Heart right ventricle (tissue), 16 donors: ENCODE data around the gene KCNH8. TPM values are rescaled to one million over a fixed set of nuclear protein-coding genes. Genes with fewer than 3 reads are reported as not detected.

Experiments used
- ATAC-seq, 8 donors: fragments of 200-7000 bp; cut with Tn5 transposase; one replicate each; pipeline ENCODE4 v1.9.1; 2020; ENCODE audit warnings: mild to moderate bottlenecking in 8 of 8, moderate library complexity in 8 of 8, moderate number of reproducible peaks in 1 of 8
- DNase-seq, 2 donors: peaks; one replicate each; pipeline ENCODE4 v3.0.0-alpha.2; 2020
- H3K27ac ChIP-seq, 10 donors: fragments of 200-600 bp; sonication (generic) in 2 of 10; one replicate each; pipeline versions ENCODE4 v1.5.0 to v1.8.0; 2020 to 2022; ENCODE audit warnings: mild to moderate bottlenecking in 3 of 10
- H3K27me3 ChIP-seq, 7 donors: fragments of 200-600 bp; one replicate each; pipeline ENCODE4 v1.8.0; 2021 to 2022; ENCODE audit warnings: mild to moderate bottlenecking in 2 of 7
- H3K36me3 ChIP-seq, 9 donors: fragments of 200-600 bp; sonication (generic) in 1 of 9; one replicate each; pipeline versions ENCODE4 v1.5.0 to v1.8.0; 2020 to 2022; ENCODE audit warnings: mild to moderate bottlenecking in 2 of 9
- H3K4me1 ChIP-seq, 9 donors: fragments of 200-600 bp; sonication (generic) in 1 of 9; one replicate each; pipeline versions ENCODE4 v1.5.0 to v1.8.0; 2020 to 2022; ENCODE audit warnings: mild to moderate bottlenecking in 4 of 9
- H3K4me3 ChIP-seq, 10 donors: fragments of 200-600 bp; sonication (generic) in 2 of 10; one replicate each; pipeline versions ENCODE4 v1.5.0 to v1.8.0; 2020 to 2022; ENCODE audit warnings: mild to moderate bottlenecking in 7 of 10, moderate library complexity in 2 of 10
- H3K9me3 ChIP-seq, 11 donors: fragments of 200-600 bp in 10 of 11; sonication (generic) in 2 of 11; one replicate each; pipeline versions ENCODE4 v1.5.0 to v1.8.0; 2013 to 2022; ENCODE audit warnings: mild to moderate bottlenecking in 2 of 11, control low read depth in 1 of 11, moderate library complexity in 1 of 11
- WGBS, 2 donors: extraction: QIAGEN DNeasy Blood & Tissue Kit; methylation state at CpG; one replicate each; pipeline ENCODE4 v1.1.7; 2013; ENCODE audit warnings: inconsistent platforms in 1 of 2; 5-methylcytosine and 5-hydroxymethylcytosine counted together
- intact Hi-C, 10 donors: fragments of 100-400 bp; cut with DNase I; formaldehyde crosslinking; loops; one replicate each; pipeline versions ENCODE4 v1.11.1 to v1.14.2; 2022
- polyA plus RNA-seq, 2 donors: library from polyadenylated mRNA; stranded (reverse); fragments of 200-250 nt; gene quantifications; one replicate each; pipeline ENCODE4 v1.2.3, GENCODE V29; 2013
- total RNA-seq, 10 donors: library from RNA; stranded (reverse); fragmentation: NEBNext Ultra II Directional in 3 of 10; extraction: Animal tissue kit (Norgen Biotek cat#: 25700) in 3 of 10; gene quantifications; one replicate each; pipeline versions ENCODE4 v1.2.1 to v1.2.4, GENCODE V29; 2021 to 2023
- TF ChIP-seq, protein P1 (sequence below), 9 donors: fragments of 200-600 bp; sonication (generic) in 2 of 9; IDR thresholded peaks; one replicate each; pipeline versions ENCODE4 v1.5.0 to v1.8.0; 2021 to 2022; ENCODE audit warnings: antibody characterized with exemption in 9 of 9, mild to moderate bottlenecking in 5 of 9, moderate library complexity in 1 of 9
- donor health status: Arrhythmogenic right ventricular cardiomyopathy.
- donor health status: ischemic (EF 13 %, LVEDD 7.1; RV severe dilation, severe dysfunction).
- donor health status: healthy with polysubstance abuse.
- donor health status: DM: no; HTN: yes; CAD: no.
- donor health status: DM: no; HTN: no; CAD: no.
- donor health status: ischemic (EF 25% LVEDD 6.9; RV normal size, moderate dysfunction).
- donor health status: ischemic (EF 25% LVEDD 5.7; RV mildly dilated, moderate dysfunction).
- donor health status: healthy.
- donor health status: DM: yes; HTN: yes; CAD: no.
- donor health status: Ischemic cardiomyopathy.
- donor health status: ischemic (EF 35%, LVEDD 5.7; RV mildly dilated, moderate dysfunction).
- donor health status: nonischemic (EF 11% LVEDD 7.7; RV severe dilation, severe dysfunction).
- donor health status: DM: yes; HTN: yes; CAD: no.
- donor health status: PGD.
- donor health status: ischemic (EF 29% LVEDD 5.4; RV normal size, mild dysfunction).
- donor health status: nonischemic (EF 23%, LVEDD 6.1; RV moderate dilation, normal function).

KCNH8 gene
- total and polyA plus RNA-seq, 12 donors: 0.03 to 0.50 (median 0.10) TPM; not detected in 3

- no peak overlapping the region for H3K27ac ChIP-seq
- TF ChIP-seq, protein P1, sequence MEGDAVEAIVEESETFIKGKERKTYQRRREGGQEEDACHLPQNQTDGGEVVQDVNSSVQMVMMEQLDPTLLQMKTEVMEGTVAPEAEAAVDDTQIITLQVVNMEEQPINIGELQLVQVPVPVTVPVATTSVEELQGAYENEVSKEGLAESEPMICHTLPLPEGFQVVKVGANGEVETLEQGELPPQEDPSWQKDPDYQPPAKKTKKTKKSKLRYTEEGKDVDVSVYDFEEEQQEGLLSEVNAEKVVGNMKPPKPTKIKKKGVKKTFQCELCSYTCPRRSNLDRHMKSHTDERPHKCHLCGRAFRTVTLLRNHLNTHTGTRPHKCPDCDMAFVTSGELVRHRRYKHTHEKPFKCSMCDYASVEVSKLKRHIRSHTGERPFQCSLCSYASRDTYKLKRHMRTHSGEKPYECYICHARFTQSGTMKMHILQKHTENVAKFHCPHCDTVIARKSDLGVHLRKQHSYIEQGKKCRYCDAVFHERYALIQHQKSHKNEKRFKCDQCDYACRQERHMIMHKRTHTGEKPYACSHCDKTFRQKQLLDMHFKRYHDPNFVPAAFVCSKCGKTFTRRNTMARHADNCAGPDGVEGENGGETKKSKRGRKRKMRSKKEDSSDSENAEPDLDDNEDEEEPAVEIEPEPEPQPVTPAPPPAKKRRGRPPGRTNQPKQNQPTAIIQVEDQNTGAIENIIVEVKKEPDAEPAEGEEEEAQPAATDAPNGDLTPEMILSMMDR (IDR thresholded peaks at IDR 0.05): no peak
- intact Hi-C loops: no loop called here
- no peak for DNase-seq
- no peak for ATAC-seq
- 53 to 70% methylated on average over 1 of the region's 1 CpG for WGBS, 2 donors
- no peaks in the 10 kb centered on the region for H3K4me1 ChIP-seq
- no peak overlapping the region for H3K4me3 ChIP-seq
- peaks cover 0 to 2% (median 0%) of the 10 kb centered on the region in 11 donors for H3K9me3 ChIP-seq
- H3K27me3 ChIP-seq: peaks cover 0 to 5% (median 0%) of the 10 kb centered on the region in 7 donors
- H3K36me3 ChIP-seq: no peaks in the 10 kb centered on the region
Observed at GRCh38 chr3:19274576-19274975, 126.3 kb downstream of the KCNH8 start.

- WGBS, 2 donors: 67 to 70% methylated on average over 3 of the region's 3 CpGs
- Histone ChIP-seq H3K27me3 (no peaks in the 10 kb centered on the region), H3K9me3 (peaks cover 0 to 5% (median 0%) of the 10 kb centered on the region in 11 donors), H3K4me3 (no peak overlapping the region), H3K27ac (no peak overlapping the region), H3K4me1 (no peaks in the 10 kb centered on the region), H3K36me3 (no peaks in the 10 kb centered on the region)
- no peak for DNase-seq
- ATAC-seq: no peak
- TF ChIP-seq, protein P1 (IDR thresholded peaks at IDR 0.05): no peak
- intact Hi-C loops: no loop called here
Observed at GRCh38 chr3:19284974-19285373, 136.7 kb downstream of the KCNH8 start.

DNA sequence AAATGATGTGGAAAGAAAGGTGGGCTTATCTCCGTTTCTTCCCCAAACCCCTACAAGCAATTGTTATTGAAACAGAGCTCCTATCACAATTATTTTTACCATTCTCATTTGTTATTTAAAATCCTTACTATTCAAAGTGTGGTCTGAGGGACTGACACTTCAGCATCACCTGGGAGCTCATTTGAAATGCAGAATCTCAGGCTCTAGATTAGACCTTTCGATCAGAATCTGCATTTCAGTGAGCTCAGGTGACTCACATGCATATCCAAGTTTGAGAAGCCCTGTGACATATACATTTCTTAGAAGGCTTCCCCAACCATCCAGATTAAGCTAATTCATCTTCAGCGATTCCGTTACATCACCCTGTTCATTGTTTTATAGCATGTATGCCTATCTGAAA lies 145.0 kb downstream of the KCNH8 start:
- Histone ChIP-seq H3K9me3 (peaks cover 0 to 5% (median 0%) of the 10 kb centered on the region in 11 donors), H3K36me3 (no peaks in the 10 kb centered on the region), H3K27ac (no peak overlapping the region), H3K4me1 (no peaks in the 10 kb centered on the region), H3K27me3 (peaks cover 0 to 6% (median 0%) of the 10 kb centered on the region in 7 donors), H3K4me3 (no peak overlapping the region)
- intact Hi-C loops: no loop called here
- TF ChIP-seq, protein P1 (IDR thresholded peaks at IDR 0.05): no peak
- ATAC-seq: no peak
- no peak for DNase-seq
- 68 to 75% methylated on average over 4 of the region's 4 CpGs for WGBS, 2 donors

DNA sequence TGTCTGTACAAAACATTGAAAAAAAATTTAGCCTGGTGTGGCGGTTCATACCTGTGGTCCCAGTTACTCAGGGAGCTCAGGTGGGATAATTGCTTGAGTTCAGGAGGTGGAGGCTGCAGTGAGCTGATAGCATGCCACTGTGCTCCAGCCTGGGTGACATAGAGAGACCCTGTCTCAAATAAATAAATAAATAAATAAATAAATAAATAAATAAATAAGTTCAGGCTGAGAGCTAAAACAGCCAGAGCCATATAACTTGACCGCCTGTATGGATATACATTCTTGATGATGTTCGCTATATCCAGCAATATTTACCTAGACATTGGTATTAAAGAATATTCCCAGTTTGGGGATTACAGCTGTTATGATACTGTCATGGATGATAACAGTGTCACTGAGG lies 146.9 kb downstream of the KCNH8 start:
- ATAC-seq: no peak
- no peak for DNase-seq
- H3K36me3 ChIP-seq: no peaks in the 10 kb centered on the region
- intact Hi-C loops: no loop called here
- TF ChIP-seq, protein P1 (IDR thresholded peaks at IDR 0.05): no peak
- no peak overlapping the region for H3K4me3 ChIP-seq
- WGBS, 2 donors: 96 to 97% methylated on average over 3 of the region's 3 CpGs
- no peaks in the 10 kb centered on the region for H3K4me1 ChIP-seq
- no peaks in the 10 kb centered on the region for H3K9me3 ChIP-seq
- peaks cover 0 to 6% (median 0%) of the 10 kb centered on the region in 7 donors for H3K27me3 ChIP-seq
- no peak overlapping the region for H3K27ac ChIP-seq
